ENCODE measurements around the gene KRTAP2-2.

The KRTAP2-2 gene

GRCh38 chr17:41024697-41025096, 30.3 kb downstream of the KRTAP2-2 start:
- DNase-seq (ENCODE audit: low read depth) = no peak
- no peak overlapping the region for H3K4me3 ChIP-seq (ENCODE audit: control insufficient read depth, low read depth, low read length)
- TF ChIP-seq CTCF (IDR thresholded peaks at IDR 0.05; ENCODE audit: control insufficient read depth, insufficient read depth, low read depth, low read length, missing control alignments) = no peak

GRCh38 chr17:41020336-41020735, 34.7 kb downstream of the KRTAP2-2 start:
- TF ChIP-seq CTCF (IDR thresholded peaks at IDR 0.05; ENCODE audit: control insufficient read depth, insufficient read depth, low read depth, low read length, missing control alignments) = no peak
- no peak for DNase-seq (ENCODE audit: low read depth)
- H3K4me3 ChIP-seq (ENCODE audit: control insufficient read depth, low read depth, low read length) = no peak overlapping the region

GRCh38 chr17:41019415-41019814, 35.6 kb downstream of the KRTAP2-2 start:
- no peak for TF ChIP-seq CTCF (IDR thresholded peaks at IDR 0.05; ENCODE audit: control insufficient read depth, insufficient read depth, low read depth, low read length, missing control alignments)
- no peak for DNase-seq (ENCODE audit: low read depth)
- no peak overlapping the region for H3K4me3 ChIP-seq (ENCODE audit: control insufficient read depth, low read depth, low read length)

GRCh38 chr17:41018541-41018940, 36.5 kb downstream of the KRTAP2-2 start:
- H3K4me3 ChIP-seq (ENCODE audit: control insufficient read depth, low read depth, low read length) = no peak overlapping the region
- no peak for TF ChIP-seq CTCF (IDR thresholded peaks at IDR 0.05; ENCODE audit: control insufficient read depth, insufficient read depth, low read depth, low read length, missing control alignments)
- no peak for DNase-seq (ENCODE audit: low read depth)

- H3K4me3 ChIP-seq (ENCODE audit: control insufficient read depth, low read depth, low read length) = no peak overlapping the region
- DNase-seq (ENCODE audit: low read depth) = no peak
- no peak for TF ChIP-seq CTCF (IDR thresholded peaks at IDR 0.05; ENCODE audit: control insufficient read depth, insufficient read depth, low read depth, low read length, missing control alignments)
Observed at GRCh38 chr17:41016578-41017215, 38.3 kb downstream of the KRTAP2-2 start.

- H3K4me3 ChIP-seq (ENCODE audit: control insufficient read depth, low read depth, low read length) = no peak overlapping the region
- no peak for DNase-seq (ENCODE audit: low read depth)
- TF ChIP-seq CTCF (IDR thresholded peaks at IDR 0.05; ENCODE audit: control insufficient read depth, insufficient read depth, low read depth, low read length, missing control alignments) = no peak
Observed at GRCh38 chr17:41015454-41015853, 39.6 kb downstream of the KRTAP2-2 start.

Measured in AG09309 (cell line).